GM21737 (cell line): ENCODE results near the gene KIRREL1.

Source experiments
- ATAC-seq: cut with Tn5 transposase; IDR thresholded peaks from one replicate; pipeline ENCODE4 v1.9.1; 2021; ENCODE audit warnings: mild to moderate bottlenecking, moderate library complexity; ENCODE audit not compliant: unreplicated experiment

KIRREL1 gene

DNA sequence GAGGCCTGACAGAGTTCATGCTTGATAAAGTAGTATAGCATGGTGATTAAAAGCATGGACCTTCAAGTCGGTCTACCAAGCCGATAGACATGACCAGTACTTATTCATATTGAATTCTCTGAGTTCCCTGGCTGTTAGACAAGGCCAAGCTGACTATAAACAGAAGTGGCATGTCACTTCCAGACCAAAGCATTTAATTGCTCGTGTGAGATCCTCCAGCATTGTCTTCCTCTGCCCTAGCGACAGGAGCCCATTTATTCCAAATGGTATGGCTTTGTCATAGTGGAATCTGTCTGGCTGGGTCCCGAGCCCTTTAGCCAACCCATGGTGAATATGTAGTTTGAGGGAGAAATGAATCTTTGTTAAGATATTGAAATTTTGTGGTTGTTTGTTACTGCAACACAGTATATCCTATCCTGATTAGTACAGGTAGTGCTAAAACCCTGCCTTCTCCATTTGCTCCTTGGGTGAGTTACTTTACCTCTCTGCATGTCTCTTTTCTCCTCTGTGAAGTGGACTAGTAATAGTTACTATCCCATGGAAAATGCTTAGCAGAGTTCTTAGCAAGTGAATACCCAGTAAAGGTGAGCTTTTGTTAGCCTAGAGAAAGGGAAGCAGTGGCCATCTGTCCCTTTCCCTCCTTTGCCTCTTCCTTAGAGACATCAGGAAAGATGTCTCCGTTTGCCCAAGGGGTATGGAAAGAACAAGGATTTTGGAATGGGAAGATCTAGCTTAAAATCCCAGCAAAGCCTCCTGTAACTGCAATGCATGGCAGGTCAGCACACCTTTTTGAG lies 109.6 kb downstream of the KIRREL1 start:
- ATAC-seq: no peak

DNA sequence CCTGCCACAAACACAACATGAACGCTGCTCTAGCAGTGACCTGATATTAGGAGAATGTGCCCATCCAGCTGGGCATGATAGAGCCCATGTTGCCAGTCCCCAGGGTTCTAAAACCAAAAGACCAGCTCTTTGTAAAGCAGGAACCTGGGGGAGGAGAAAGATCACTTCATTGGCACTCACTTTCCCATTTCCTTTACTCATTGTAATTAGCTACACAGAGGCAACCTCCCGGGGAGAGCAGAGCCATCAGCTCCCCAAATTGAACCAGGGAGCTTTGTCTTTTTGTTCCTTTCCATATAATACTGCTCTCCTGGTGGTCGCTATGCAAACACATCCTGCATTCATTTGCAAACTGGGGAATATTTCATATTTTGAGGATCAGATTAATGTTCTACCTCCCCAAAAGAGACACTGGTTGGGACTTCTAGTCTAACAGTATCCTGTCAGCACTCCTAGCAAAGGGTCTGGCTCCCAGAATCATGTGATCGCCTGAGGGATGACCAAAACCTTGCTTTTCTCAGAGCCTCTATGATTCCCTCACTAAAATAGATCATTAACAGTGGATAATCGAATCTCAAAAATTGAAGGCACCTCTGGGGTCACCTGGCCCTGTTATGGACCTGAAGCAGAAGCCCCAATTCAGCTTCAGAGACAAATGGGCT lies 110.5 kb downstream of the KIRREL1 start:
- no peak for ATAC-seq

DNA sequence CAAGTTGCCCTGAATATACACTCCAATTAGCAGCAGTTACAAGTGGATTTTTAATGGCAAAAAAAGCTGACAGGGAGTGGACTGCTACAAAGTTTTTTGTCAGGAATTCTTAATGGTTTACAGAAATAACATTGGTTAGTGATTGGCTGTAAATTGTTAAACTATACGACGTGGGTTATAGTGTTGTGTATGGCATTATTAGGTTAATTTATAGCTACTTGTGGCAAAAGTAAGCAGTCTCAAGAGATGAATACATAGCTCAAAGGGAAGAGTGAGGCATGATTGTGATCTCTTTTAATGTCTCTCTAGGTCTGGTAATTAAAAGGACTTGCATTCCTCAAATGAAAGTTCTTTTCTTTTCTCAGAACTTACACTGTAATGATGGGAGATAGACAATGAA lies 111.4 kb downstream of the KIRREL1 start:
- ATAC-seq: no peak

DNA sequence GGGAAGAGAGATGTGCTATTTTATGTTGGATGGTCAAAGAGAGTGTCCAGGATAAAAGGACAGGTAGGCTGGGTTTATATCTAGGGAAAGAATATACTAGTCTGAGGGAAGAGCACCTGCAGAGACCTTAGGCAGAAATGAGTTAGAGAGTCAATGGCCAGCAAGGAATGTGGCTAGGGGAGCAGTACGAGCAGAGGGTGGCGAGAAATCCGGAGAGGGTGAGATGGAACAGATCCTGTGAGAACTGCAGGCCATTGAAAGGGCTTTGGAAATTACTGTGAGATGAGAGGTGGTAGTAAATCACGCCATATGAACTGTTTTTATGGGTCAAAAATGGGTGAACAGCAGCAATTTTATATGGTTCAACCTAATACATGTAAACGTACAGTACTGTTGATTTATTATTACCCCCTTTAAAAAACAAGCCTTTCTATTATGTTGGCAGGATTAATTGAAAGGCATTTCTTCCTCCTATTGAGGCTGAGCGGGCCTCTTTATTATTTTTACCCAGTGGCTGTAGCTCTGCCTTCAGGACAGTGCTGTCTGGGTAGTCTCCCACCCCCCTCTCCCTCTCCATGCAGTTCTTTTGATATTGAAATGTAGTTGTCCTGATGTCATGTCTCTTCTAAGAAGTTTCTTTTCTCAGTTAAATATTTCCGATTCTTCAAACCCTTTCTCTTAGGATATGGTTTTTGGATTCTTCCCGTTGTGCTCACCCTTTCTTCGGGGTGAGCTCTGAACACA lies 112.1 kb downstream of the KIRREL1 start:
- ATAC-seq: no peak

DNA sequence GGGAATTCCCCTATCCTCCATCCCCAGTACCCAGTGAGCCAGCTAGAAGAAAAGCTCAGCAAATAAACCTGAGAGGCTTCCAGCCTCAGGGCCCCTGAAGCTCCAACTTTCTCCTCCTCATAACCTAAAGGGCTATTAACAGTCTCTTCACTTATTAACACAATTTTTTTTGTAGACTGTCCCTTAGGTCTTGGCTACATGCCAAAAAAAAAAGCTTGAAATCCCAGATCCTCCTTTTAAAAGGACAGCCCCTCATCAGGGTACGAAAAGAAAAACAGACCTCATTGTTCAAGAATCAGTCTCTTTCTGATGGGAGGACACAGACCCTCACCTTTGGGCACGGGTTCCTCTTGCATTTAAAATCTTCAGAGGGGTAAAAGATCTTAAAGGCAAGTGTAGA lies 114.5 kb downstream of the KIRREL1 start:
- ATAC-seq: no peak

DNA sequence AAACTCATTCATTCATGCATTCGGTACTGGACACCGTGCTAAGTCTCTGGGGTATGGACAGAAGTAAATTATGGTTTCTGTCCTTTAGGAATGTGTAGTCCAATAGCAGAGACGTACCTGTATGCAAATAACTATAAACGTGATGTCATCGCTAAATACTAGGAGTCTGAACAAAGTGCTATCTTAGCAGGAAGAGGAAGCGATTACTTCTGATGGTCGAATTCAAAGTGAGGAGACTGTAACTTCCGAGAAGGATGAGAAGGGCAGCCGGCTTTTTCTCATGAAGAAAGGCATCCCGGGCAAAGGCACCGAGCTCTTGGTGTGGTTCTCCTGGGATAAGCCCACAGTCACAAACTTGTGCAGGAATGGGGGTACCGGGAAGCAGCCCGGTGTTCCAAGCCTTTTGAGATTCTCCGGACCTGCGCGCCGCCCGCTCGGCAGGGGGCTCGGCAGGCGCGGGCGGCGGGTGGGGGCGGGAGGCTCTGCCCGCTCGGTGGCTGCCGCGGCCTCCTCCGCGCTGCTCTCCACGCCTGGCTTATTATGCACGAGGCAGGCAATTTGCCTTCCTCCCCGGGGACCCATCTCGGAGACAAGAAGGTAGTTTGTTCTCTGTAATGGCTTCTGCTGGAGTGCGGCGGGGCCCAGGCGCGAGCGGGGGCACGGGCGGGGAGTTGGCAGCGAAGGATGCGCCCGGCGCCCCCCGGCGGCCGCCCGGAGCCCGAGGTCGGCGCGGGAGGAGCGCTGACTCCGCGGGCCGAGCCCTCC lies 119.7 kb downstream of the KIRREL1 start:
- no peak for ATAC-seq

DNA sequence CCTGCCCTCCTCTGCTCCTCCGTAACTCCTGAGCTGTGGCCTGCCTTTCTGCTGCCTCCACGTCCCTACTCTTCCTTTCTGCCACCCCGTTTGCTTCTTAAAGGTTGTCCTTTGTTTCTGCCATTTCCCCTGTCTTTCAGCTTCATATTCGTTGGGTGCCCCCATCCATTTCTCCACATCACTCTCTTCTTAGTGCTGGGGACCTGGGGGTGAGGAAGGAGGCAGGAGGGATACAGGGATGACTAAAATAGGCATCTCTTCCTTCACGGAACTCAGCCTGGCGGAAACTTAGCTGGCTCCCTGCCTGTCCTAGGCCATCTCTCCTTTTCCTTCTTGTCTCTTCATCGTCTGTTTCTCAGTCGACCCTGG lies 120.3 kb downstream of the KIRREL1 start:
- no peak for ATAC-seq

DNA sequence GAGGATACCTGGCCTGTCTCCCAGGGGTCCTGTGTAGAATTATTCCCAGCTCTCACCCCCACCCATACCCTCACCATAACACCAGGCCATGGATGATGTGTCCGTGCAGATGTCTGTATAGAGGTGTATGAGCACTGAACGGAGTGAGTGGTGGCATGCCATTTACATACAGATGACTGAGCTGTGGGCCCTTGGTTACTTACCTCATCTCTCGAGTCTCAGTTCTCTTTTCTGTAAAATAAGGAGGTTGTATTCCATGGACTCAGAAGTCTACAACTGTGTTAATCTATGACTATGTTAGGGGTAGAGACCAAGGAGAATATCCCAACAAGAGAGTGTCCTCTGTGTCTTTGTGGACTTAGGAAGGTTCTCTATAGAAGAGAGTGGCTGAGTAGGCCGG lies 121.7 kb downstream of the KIRREL1 start:
- peak; percentile 67 for ATAC-seq

DNA sequence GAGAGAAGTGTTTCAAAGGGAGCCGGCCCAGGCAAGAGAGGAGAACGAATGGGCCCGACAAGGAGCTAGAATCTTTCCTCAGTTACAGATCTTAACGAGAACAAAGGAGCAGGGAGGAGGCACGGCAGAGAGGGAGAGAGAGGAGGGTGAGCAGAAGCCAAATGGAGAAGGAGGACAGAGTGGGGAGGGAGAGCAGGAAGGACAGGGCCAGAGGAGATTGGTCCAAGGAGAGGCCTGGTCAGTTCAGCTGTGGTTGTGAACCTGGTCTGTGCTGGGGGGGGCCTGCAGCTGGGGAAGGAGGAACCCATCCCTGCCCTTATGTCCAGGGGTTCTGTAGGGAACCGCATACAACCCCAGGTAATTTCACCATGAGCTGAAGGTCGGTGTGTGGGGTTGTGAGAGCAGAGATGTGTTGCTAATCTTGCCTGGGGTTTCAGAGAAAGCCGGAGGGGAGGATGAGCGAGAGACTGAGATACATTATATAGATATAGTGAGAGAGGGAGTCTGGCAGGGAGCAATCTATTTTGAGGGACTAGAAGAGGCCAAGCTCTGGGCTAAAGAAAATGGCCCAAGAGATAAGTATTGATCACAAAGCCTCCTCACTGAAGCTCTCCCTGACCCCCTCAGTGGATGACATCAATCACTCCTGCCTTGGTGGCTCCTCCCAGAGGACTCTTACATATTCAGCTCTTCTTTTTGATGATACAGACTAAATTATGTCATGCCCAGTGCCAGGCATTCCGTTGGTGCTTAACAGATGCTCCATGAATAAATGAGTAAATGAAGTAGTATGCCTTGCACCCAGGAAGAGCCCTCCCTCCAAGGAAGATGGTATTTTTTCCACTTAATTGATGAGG lies 123.1 kb downstream of the KIRREL1 start:
- no peak for ATAC-seq

DNA sequence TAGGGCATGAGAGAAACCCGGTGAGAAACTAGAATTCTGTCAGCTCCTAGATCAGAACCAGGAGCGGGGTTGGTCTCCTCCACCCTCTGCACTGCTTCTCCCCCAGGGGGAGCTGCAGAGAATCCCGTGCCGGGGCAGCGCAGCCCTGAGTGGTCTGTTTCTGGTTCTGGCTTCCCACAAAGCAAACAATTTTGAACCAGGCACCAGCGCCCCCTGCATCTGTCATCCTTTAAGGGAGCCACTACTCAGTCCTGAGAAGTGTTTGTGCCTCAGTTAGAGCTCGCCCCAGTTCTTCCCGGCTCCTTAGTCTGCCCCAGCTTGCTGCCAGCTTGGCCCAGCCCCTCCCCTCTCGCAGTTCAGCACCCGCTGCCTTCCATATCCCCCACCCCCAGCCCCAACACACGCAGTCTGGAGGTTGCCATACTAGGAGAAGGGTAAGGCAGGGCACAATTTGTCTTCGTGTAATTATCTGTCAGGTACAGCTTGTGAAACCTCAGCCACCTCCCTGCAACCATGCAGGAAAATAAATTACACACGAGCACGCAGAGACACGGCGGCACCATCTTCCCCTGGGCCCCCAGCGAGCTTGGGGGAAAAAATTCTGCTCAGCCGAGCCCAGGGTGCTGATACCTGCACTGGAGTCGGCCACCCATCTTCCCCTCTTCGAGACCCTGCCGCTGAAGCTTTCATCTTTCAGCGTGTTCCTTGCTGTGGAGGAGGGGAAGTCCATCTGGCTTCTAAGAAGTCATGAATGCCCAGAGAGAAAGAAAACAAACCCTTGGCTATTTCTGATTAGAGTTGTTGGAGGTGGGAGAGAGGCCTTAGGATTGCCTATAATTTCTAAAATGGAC lies 124.6 kb downstream of the KIRREL1 start:
- ATAC-seq: no peak

DNA sequence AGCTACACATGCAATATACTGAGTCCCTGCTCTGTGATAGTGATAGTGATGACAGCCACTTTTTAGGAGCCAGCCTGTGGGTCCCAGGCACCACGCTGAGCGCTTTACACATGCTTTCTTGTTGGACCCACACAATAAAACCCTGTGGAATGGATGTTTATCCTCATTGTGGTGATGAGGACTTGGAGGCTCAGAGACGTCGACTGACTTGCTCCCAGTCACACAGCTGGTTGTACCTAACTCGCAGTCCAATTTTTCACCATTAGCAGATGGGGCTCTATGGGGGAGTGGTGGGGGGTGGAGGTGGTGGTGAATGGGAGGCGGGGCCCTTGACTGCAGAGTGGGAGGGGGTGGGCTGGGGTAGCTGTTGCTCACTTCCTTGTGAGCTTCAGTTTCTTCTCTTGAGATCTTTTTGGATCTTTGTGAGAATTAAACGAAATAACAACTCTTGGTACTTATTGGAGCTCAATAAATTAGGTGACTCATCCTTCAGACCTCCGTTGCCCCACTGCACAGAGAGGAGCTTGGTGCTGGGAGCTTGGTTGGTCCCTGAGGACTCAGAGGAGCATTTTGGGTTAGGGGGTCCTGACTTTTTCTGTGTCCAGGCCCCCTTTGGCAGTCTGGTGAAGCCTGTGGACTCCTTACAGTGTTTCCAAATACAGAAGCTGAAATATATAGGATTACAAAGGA lies 125.4 kb downstream of the KIRREL1 start:
- no peak for ATAC-seq

DNA sequence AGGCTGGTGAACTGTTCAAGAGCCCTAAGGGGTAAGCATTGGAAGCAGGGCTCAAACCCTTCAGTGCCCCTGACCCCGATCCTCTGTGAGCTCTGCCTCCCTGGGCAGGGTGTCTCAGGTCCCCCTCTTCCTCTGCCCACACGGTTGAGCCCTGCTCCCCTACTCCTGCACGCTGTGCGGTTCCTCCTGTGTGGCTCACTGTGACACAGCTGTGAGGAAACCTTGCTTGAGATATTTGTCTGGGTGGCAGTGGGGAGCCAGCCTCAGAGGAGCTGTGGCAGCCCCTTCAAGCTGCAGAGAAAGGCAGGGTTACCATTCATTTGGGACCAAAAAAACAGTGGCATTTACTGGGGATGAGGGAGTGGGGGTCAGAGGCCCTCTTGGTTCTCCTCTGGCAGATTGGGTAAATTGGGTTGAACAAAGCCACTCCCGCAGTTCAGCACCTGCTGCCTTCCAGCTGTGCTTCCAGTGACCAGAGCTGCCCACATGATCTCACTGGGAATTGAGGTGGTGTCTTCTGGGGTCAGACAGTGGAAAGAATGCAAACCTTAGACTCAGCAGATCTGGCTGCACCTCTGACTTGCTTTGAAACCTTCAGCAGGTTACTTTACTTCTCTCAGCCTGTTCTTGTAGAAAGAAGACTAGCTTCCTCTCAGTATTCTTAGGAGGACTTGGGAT lies 126.7 kb downstream of the KIRREL1 start:
- ATAC-seq: no peak

DNA sequence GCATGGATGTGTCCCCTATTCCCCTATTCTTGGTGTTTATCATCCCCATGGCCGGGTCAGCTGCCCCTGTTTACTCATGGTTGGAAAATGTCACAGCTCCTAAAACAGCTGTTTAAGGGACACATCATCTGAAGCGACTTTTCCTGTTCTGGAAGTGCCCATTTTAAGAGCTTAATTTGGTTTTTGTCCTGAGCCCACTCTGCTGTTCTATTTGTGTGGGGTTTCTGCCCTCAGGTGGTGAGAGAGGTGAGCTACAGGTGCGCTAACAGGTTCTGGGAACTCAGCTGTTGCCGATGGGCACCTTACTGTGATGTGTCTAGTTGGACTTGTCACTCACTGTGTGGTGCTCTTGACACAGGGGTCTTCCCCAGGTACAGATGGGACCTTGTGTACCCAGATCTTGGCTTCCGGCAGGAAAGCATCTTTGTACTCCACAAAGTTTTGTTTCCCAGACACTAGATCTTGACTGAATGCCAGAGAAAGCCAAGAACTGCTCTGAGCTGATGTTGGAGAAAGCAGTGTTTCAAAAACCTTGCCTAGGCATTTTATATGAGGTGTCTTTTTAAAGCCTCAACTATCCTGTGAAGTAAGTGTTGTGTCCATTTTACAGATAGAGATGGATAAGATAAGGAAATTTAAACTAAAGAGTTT lies 128.3 kb downstream of the KIRREL1 start:
- no peak for ATAC-seq

DNA sequence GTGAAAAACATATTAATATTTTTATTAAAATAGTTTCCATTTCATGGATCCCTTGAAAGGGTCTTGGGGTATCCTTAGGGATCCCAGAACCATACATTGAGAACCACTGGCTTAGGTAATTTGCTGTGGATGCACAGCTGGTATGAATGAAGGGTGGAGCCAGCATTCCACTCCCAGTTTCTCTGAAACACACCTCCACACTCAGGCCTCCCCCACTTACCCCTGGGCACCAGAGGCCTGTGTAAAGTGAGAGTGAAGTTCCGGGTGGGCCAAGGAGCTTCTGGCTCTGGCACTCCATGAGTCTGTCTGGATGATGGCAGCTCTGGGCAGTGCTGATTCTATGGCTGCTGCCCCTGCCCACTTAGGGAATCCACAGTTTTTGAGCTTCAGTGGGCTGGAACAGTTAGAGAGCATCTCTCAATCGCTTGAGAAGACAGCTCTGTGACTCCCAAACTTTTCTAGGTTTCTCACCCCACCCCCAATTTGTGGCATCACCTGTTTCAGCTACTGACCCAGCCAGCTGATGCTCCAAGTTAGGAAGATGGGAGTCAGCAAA lies 129.5 kb downstream of the KIRREL1 start:
- no peak for ATAC-seq

DNA sequence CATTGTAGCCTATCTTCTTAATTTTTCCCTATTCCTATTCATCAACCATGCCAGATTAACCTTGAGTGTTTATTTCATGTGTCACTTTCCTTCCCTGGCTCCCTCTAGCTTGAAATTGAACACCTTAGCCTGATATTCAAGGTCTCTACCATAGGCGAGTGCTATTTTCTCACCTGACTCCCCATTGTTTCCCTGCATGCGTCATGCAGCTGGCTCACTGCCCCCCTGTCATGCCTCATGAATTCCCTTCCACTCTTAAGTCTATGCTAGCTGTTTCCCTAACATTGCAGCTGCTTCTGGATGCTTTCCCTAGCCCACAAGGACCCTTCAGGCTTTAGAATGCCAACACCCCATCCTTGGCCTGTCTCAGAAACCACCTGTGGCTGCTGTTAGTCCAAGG lies 130.6 kb downstream of the KIRREL1 start:
- no peak for ATAC-seq

DNA sequence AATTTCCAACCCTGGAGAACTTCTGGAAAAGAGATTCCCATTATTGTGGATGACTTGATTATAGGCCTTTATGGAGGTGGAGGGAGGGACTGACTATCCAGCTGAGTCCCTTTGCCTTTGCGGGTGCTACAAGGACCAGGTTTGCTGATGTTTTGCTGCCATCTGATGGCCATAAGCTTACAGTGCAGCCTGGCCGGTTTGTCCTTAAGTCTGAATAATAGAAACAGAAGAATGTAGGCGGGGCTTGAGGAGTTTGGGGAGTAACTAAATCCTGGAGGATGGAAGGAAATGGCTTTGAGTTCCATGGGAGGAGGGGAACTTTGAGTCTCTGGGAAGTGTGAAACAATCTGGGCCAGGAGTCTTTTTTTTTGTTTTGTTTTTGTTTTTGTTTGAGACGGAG lies 131.6 kb downstream of the KIRREL1 start:
- peak; percentile 71 for ATAC-seq

DNA sequence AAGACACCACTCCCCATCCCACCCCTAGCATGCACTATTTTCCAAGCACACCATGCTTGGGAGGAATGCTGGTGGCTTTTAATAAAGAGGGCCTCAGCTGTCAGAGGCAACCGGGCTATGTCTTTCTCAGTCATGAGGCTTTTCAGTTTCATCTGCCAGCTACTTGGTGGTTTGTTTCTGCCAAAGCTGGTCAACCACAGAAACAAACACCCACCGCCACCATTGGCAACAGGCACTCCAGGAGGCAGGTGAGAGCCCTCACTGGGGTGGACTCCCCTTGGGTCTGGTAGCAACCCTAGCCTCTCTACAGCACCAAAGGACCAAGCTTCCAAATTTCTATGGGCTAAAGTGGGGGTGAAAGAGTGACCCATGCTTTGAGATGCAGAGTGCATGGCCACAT lies 133.0 kb downstream of the KIRREL1 start:
- no peak for ATAC-seq
